ENCODE results near the gene PKHD1.

PKHD1 gene

DNA sequence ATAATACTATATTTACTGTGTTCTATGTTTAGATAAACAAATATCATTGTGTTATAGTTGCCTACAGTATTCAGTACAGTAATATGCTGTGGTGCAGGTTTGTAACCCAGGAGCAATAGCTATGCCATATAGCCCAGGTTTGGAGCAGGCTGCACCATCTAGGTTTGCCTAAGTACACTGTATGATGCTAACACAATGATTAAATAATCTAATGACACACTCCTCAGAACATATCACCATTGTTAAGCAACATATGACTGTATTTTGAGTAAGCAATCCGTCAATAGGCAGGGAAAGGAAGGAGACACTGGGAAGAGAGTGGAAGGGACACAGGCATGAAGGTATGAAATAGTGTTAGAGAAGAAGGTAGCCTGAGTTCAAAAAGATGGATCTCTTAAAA lies 369.9 kb downstream of the PKHD1 start:
- in situ Hi-C loops (cut with MboI; ENCODE audit: low sequenced_read_pairs): no loop called here

DNA sequence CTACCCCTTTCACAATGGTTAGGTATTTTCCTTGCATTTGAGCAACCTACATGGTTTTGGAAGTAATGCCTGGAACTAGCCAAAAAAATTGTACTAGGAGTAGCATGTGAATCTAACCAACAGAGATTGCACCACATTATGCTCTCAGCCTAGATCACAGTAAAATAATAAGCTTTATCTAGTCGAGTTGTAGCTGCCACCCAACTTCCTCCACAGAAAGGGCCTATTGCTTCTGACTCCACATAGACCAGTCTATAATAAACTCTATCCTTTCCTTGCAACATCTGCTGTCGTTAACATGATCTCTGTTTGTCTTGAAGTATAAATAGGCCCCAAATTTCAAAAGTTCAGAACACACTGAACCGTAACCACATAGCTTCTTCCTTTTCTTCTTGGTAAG lies 375.5 kb downstream of the PKHD1 start:
- in situ Hi-C loops (cut with MboI; ENCODE audit: low sequenced_read_pairs): no loop called here

DNA sequence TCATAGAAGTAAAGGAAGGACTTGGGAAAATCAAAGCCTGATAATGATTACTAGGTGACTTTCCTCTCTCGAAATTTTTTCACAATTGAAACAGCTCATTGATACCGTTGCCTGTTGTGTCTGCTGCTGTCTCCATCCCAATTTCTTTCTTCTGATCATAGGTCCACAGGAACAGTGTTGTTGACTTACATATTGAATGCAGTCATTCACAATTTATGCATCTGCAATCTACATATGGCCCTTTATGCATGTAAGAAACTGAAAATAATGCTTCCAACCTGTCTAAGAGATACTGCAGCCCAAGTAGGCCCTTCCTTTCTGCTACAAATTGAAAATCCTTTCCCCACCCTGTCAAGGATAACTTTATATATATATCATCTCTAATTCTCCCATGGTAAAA lies 381.3 kb downstream of the PKHD1 start:
- in situ Hi-C loops (cut with MboI; ENCODE audit: low sequenced_read_pairs): no loop called here

DNA sequence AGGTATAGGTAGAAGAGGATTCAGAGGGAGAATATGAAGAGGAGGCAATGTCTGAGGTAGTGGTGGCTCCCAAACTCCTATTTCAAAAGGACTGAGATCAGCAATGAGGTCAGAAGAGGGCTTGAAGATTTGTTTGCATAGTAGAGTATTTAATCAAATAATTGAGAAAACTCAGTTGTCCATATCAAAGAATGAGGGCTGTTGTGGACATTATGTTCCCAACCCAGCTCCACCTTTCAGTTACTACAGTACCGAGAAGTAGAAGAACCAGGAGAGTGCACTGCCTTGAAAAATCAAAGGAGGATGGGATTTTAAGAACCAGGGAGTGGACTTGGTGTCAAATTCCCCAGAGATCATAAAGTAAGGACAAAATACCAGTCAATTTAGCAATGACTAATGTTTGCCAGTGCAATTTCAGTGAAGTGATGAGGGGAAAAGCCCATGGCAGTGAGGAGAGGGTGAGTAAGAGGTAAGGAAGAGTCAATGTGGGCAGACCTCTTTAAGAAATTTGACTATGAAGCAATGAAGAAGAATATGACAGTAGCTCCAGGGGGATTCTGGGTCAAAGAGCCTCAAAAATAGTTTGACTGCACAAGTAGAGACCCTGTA lies 382.4 kb downstream of the PKHD1 start:
- in situ Hi-C loops (cut with MboI; ENCODE audit: low sequenced_read_pairs): no loop called here

DNA sequence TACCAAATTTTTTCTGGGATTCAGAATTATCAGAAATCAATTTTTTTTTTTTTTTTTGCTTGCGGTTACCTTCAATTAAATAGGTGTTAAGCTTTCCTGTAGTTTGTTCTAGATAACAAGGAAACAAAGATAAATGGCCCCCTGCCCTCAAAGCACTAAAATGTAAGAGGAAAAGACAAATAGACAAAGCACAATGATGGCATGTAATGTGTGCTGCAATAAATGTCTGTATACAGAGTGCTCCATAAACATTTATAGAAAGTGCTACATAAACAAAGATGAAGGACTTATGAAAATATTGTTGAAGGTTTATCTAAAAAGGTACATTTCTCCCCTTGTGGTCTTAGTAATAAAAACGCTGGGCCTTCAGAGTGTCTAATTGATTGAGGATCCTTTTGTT lies 384.6 kb downstream of the PKHD1 start:
- in situ Hi-C loops (cut with MboI; ENCODE audit: low sequenced_read_pairs): no loop called here

DNA sequence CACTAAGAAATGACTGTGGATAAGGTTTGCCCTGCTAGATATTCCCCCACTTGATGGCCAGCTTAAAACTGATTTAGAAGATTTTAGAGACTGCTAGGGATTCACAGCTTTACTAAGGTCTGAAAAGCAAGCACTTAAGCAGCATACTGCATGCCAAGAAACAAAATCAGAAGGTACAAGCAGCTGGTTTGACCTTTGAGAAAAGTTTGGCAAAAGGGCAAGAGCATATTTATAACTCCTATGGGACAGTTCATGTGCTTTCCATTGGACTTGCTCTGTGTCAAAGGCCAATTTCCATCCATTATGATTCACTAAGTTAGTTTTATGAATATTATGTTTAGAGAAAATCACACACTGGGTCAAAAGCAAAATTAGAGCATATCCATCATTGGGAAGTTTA lies 402.8 kb downstream of the PKHD1 start:
- in situ Hi-C loops (cut with MboI; ENCODE audit: low sequenced_read_pairs): no loop called here

DNA sequence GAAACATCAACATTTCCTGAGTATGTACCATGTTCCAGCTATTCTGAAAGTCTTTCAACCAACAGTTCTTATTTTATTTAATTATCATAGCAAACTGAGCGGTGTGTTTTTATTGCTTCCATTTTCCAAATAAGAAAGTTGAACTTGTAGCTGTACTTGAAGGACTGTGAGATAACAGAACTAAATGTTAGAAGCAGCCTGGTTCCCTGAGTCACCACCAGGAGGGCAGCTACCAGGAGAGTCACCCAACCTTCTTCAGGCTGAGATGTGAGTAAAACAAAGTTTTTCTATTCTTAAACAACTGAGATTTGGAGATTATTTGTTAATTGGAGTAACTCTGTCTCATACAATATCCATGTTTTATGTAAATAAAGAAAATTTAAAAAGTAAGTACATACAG lies 403.4 kb downstream of the PKHD1 start:
- in situ Hi-C loops (cut with MboI; ENCODE audit: low sequenced_read_pairs): no loop called here

DNA sequence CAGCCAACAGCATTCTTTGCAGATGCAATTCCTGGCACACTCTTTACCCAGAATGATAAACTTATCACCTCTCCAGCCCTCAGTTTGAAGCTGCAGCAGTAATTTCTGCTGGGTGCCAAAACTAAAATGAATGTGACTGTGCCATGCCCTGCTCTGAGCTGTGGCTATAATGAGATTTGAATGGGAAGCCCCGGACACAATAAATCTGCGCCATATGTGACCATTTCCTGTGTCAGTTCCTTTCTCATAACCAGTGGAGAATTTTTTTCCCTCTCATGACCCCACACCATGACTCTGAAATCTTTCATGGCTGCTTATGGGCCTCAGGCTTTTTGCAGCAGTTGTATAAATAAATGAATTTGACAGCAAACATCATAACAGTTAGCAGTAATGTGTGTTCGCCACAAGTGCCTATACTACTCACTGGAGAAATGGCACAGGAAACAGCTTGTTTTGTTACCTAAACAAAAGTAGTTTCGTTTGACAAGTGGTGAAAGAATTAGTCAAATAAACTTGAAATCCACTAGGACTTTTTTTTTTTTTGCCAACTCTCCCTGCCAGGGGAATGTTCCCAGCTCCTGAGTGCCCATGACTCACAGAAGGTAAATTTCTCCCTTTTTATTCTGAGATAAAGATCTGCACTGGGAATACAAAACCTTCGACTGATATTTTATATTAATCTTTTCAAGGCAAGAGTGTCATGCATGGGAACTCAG lies 408.4 kb downstream of the PKHD1 start:
- in situ Hi-C loops (cut with MboI; ENCODE audit: low sequenced_read_pairs): no loop called here

DNA sequence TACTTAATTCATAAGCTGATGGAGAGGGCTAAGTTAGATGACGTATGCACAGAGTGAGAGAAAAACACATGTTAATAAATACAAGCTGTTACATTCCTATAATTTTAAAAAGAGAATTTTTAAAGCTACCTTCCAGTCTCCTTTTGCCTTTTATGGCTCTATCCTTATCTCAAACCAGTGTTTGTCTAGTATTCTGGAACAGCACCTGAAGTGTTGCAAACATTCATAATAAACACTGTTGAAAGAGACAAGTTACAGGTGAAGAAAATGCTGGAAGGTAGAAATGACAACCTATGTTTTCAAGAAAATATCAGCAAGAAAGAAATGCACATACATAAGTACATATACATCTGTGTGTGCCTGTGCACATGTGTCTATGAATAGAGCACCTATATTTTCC lies 409.1 kb downstream of the PKHD1 start:
- in situ Hi-C loops (cut with MboI; ENCODE audit: low sequenced_read_pairs): no loop called here

DNA sequence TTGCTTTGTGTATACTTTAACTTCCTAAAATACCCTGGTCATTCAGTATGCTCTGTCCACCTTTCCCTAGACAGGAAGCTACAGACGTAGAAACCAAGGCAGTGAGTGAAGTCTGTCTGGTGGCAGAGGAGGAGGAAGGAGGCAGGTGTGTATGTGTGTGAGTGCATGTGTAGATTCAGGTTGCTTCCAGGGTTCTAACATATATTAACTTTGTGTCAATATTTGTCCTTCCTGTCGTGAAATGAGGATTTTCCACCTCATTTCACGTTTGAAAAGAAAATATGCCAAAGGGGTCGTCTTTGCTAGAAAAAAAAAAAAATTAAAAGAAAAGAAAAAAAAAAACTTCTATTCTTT lies 411.5 kb downstream of the PKHD1 start:
- in situ Hi-C loops (cut with MboI; ENCODE audit: low sequenced_read_pairs): no loop called here

DNA sequence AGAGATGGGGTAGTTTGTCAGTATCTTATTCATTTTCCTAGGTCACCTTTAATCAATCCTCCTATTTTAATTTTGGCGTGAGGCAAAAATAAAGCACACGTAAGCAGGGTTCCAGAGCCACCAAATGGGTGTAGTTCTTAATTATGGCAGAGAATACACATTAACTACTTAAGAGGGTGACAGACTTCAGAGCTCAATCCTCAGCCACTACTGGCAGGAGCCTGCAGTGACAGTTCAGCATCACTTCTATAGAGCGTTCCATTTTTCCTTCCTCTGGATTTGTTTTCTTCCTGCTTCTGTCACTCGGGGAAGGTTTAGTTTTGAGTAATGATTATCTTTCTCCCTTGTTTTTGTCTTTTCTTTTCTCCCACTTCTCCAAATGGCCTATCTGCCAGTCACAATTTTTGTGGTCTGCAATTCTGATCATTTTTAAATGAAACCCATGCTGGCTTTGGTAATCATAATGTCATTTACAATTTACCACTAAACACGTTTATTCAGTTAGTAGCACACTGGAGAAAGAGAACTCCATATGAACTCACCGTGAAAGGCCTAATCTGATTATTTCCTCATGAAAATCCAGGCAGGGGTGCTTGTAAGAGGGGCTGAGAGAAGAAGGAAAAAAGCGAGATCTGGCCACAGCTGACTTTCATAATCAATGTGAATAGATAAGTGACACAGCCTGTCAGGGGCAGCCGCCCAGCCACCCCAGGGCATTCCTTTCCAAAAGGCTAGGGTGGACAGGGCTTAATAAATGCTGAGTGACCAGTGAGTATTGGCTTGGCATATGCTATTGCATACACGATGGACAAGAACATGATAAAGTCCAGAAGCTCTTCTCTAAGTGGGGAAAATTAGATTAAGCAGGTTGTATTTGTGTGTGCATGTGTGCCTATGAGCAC lies 412.1 kb downstream of the PKHD1 start:
- in situ Hi-C loops (cut with MboI; ENCODE audit: low sequenced_read_pairs): no loop called here

DNA sequence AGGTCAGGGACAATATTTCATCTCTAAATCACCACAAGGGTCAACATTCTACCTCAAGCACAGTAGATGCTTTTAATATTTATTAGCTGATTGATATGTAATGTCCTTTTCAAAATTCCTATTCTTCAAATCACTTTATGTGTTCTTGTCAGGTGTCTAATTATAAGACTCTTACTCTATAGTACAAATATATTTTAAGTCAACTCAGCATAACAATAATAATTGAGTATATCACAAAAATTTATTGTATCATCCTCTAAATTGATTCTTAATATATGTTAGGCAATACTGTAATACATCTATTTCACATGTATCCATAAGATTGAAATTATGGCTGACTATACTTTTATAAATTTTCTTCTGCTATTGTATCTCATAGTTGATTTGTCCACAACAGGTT lies 423.9 kb downstream of the PKHD1 start:
- in situ Hi-C loops (cut with MboI; ENCODE audit: low sequenced_read_pairs): no loop called here

DNA sequence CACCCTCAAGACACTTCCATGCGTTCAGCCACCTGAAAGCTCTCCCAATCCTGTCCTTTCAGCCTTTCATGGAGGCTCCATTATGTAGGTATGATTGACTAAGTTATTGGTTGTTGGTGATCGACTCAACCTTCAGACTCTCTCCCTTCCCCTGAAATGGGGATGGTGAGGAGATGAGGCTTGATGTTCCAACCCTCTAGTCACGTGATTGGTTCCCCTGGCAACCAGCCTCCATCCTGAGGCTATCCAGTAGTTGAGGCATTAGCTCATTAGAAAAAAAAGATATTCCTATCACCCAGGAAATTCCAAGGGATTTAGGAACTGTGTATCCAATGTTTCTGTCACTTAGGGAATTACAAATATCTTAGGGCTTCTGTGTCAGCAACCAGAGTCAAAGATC lies 426.6 kb downstream of the PKHD1 start:
- in situ Hi-C loops (cut with MboI; ENCODE audit: low sequenced_read_pairs): no loop called here

DNA sequence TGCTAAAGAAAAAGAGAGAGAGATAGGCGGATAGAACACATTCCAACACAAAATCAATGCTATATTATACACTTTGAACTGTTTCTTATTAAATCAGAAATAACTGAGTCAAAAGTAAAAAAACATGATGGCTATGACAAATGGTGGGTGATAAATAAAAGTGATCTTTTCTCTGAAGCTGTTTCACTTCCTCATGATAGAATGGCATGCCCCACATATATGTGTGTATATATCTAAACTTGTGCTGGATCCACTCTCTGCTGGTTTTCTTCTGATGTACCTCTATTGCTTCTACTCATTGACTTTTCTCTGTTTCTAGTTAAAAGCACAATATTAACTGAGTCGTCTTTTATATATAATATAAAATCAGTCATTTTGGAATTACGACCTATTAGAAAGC lies 429.9 kb downstream of the PKHD1 start:
- in situ Hi-C loops (cut with MboI; ENCODE audit: low sequenced_read_pairs): no loop called here

DNA sequence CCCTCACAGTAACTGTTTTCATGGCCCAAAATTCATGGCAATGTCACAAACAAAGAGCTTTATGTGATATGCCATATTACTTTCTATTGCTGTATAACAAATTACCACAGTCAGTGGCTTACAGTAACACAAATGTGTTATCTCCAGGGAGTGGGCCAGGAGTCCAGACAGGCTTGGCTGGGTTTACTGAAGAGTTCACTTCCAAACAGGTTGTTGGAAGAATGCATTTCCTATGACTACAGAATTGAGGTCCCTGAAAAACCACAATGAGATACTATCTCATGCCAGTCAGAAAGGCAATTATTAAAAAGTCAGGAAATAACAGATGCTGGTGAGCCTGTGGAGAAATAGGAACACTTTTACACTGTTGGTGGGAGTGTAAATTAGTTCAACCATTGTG lies 431.9 kb downstream of the PKHD1 start:
- in situ Hi-C loops (cut with MboI; ENCODE audit: low sequenced_read_pairs): no loop called here

DNA sequence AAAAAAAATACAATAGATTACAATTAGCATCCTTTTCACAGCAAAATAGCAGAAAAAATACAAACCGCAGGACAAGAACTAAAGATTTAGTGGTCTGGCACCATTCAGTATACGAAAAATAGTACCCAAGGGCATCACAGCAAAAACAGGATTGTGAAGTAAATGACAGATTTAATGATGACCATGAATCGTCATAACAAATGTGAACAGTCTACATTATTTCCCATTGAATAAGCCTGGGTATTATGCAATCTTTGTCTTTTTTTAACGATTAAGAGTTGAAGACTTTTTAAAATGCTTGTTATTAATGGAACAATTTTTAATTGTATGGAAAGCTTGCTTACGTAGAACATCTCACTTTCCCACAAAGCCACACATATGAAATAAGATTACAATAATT lies 432.8 kb downstream of the PKHD1 start:
- in situ Hi-C loops (cut with MboI; ENCODE audit: low sequenced_read_pairs): no loop called here

DNA sequence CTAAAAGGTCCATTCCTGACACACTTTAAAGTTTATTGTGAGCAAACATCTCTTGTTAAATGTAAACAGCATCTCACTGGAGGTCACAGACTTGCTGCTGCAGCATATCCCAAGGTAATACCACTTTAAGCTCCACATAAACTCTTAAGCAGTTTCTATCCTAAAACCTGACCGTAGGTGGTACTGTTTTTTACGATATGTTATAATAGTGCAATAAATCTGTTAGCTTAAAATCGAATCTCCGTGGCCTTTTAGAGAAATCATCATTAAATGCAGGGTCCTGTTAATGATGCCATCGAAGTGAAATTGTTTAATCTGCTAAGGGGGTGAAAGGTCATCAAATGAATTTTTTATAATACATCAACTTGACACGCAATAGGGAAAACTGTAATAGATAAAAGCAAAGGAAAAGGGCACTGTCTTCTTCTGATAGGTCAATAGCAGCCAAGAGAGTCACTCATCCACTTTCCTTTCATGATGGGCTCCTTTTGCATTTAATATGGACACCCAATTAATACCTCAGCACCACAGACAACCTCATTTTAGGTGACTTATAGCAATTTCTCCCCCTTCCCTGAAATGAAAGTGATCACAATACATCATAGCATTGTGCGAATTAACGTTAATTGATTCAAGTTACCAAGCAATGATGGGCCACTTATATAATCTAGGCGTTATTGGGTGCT lies 436.1 kb downstream of the PKHD1 start:
- in situ Hi-C loops (cut with MboI; ENCODE audit: low sequenced_read_pairs): no loop called here

DNA sequence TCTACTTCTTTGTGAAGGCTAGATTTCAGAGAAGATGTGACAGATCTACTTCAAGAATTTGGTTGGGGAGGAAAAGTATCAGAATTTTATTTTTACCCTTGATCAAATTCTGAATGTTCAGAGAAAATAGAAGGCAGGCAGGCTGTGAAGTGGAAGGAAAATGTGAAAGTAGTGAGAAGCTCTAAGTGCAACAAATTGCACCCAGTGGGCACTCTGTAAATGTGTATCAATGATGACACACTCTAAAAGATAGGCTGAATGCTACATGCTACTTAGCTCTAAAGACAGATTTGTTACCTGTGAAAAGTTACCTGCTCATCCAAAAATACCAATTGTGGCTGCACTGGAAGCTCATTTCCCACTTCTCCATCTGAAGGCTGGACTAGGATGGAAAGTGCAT lies 438.6 kb downstream of the PKHD1 start:
- in situ Hi-C loops (cut with MboI; ENCODE audit: low sequenced_read_pairs): no loop called here

DNA sequence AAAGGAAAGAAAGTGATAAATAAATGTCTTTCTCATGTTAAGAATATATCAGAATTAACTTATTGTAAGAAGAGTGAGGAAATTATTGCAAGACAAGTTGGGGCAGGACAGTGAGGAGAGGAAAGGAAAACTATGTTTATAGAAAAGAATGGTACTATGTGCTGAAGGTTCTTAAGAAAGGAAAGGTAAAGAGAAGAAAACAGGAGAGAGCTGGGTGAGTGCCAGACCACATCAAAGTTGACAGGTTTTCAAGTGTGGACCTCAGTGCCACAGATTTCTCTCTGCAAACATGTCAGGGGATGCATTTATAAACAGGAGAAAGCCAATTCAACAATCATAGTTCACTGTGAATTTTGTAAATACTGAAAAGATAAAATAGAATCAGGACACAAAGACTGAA lies 439.2 kb downstream of the PKHD1 start:
- in situ Hi-C loops (cut with MboI; ENCODE audit: low sequenced_read_pairs): no loop called here

DNA sequence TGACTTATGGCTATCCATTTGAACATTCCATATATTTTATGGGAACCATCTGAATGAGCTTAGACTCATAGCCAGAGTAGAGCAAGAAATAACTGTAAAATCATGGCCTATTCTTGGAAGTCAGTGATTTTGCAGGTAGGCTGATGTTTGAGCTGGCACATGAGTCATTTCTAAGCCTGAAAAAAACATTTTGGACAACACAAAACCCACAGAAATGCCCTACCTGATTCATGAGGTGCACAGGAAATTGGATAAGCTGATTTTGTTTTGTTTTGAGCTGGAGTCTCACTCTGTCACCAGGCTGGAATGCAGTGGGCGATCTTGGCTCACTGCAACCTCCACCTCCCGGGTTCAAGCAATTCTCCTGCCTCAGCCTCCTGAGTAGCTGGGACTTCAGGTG lies 443.0 kb downstream of the PKHD1 start:
- in situ Hi-C loops (cut with MboI; ENCODE audit: low sequenced_read_pairs): no loop called here

DNA sequence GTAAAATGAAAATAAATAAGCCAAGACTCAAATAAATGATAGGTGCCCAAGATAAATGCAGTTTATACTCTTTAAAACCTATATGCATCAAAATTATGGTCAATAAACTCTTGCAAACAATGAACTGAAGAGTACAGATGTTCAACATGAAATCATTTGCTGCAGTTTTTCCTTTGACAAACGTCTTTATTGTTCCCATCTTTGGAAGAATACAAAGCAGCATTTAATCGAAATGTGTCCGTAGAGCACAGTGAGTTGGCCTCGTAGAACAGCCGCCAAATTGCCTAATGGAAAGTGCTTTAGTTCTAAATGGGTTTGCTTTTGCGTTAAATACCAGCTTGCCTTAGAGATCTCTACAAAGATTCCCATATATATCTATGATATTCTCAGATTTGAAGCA lies 447.4 kb downstream of the PKHD1 start:
- in situ Hi-C loops (cut with MboI; ENCODE audit: low sequenced_read_pairs): no loop called here

DNA sequence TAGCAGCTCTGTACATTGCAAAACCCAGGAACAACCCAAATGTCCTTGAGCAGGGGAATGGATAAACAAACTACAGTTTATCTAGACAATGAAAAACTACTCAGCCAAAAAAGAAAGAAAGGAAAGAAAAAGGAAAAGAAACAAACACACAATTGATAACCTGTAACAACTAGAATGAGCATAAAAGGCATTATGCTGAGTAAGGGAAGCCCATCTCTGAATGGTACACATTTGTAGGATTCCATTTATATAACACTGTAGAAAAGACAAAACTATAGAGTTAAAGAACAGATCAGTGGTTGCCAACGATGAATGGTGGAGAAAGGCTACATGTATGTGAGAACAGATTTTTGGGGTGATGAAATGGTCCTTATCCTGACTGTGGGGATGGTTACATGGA lies 454.0 kb downstream of the PKHD1 start:
- in situ Hi-C loops (cut with MboI; ENCODE audit: low sequenced_read_pairs): no loop called here

All from hTERT RPE-1 (cell line).